ENCODE data around the gene LCE7A. TPM values are rescaled to one million over a fixed set of nuclear protein-coding genes. Genes with fewer than 3 reads are reported as not detected.
A peak's percentile ranks its signal among the peaks of the same experiment; 100 is the strongest.

The LCE7A gene
- polyA plus RNA-seq, 1 donor (not counting 4 experiments of a cell fraction or from before 2014, with no cell fraction given) = not detected

DNA sequence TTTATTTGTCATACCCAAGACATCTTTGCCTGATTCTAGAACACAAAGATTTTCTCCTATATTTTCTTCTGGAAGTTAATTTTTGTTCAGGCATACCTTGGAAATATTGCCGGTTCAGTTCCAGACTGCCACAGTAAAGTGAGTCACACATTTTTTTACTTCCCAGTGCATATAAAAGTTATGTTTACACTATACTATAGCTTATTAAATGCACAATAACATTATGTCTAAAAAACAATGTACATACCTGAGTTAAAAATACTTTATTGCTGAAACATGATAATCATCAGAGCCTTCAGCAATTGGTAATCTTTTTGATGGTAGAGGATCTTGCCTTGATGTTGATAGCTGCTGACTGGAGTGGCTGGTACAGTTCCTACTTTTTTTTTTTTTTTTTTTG, 28.3 kb downstream of the LCE7A start:
- DNase-seq (ENCODE audit: low read depth, low spot score) (no peak), FAIRE-seq (peak; percentile 32)
- Histone ChIP-seq H2AFZ (ENCODE audit: control insufficient read depth, low read length) (no peak overlapping the region), H3K79me2 (ENCODE audit: control insufficient read depth, insufficient read depth, low read length) (no peaks in the 10 kb centered on the region), H3K27ac (ENCODE audit: control insufficient read depth, insufficient read depth, low read length) (no peak overlapping the region), H3K9me3 (ENCODE audit: control insufficient read depth, low read depth, low read length) (no peaks in the 10 kb centered on the region), H3K4me2 (ENCODE audit: control insufficient read depth, extremely low read depth, insufficient read depth, low read depth, low read length) (no peak overlapping the region), H3K27me3 (ENCODE audit: control insufficient read depth, extremely low read depth, insufficient read depth, low read length) (no peaks in the 10 kb centered on the region), H3K36me3 (ENCODE audit: control insufficient read depth in 2 of 2, extremely low read depth in 1 of 2, insufficient read depth in 2 of 2, low read length in 2 of 2) (no peaks in the 10 kb centered on the region), H3K4me3 (ENCODE audit: control insufficient read depth in 2 of 3, extremely low read depth in 1 of 3, insufficient read depth in 2 of 3, low read depth in 1 of 3, low read length in 3 of 3) (no peak overlapping the region), H3K9ac (ENCODE audit: control insufficient read depth, extremely low read depth, insufficient read depth, low read length) (no peak overlapping the region), H4K20me1 (ENCODE audit: control insufficient read depth, extremely low read depth, insufficient read depth, low read length) (no peaks in the 10 kb centered on the region), H3K9me1 (ENCODE audit: control insufficient read depth, extremely low read depth, insufficient read depth, low read length) (no peaks in the 10 kb centered on the region), H3K4me1 (ENCODE audit: control insufficient read depth, extremely low read depth, insufficient read depth, low read length) (peaks cover 43% of the 10 kb centered on the region)
- no peak for TF ChIP-seq EZH2 (IDR thresholded peaks at IDR 0.05; ENCODE audit: low read length)
- dilution Hi-C loops (cut with MboI; ENCODE audit: extremely low pct_ligation_motif_present, low sequenced_read_pairs) = no loop called here

DNA sequence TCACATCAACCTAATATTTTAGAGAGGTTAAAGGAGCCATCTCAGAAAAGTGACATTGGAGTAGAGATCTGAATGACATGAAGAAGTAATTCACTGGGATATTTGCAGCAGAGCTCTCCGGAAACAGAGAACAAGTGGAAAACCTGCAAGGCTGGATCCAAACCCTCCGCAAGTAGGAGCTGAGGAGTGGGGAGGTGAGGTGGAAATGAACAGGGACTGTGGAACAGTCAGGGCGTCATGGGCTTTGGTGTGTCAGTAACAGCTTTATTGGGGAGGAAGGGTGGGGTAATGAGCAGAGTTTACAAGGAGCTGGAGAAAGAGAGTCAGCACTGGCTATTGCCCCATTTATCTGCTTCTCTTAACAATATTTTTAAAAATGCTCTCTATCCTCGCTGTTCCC, 39.2 kb downstream of the LCE7A start:
- Histone ChIP-seq H3K4me2 (ENCODE audit: control insufficient read depth, extremely low read depth, insufficient read depth, low read depth, low read length) (no peak overlapping the region), H3K27me3 (ENCODE audit: control insufficient read depth, extremely low read depth, insufficient read depth, low read length) (no peaks in the 10 kb centered on the region), H3K9me3 (ENCODE audit: control insufficient read depth, low read depth, low read length) (no peaks in the 10 kb centered on the region), H3K9ac (ENCODE audit: control insufficient read depth, extremely low read depth, insufficient read depth, low read length) (no peak overlapping the region), H4K20me1 (ENCODE audit: control insufficient read depth, extremely low read depth, insufficient read depth, low read length) (no peaks in the 10 kb centered on the region), H2AFZ (ENCODE audit: control insufficient read depth, low read length) (no peak overlapping the region), H3K27ac (ENCODE audit: control insufficient read depth, insufficient read depth, low read length) (no peak overlapping the region), H3K36me3 (ENCODE audit: control insufficient read depth in 2 of 2, extremely low read depth in 1 of 2, insufficient read depth in 2 of 2, low read length in 2 of 2) (no peaks in the 10 kb centered on the region), H3K9me1 (ENCODE audit: control insufficient read depth, extremely low read depth, insufficient read depth, low read length) (no peaks in the 10 kb centered on the region), H3K4me1 (ENCODE audit: control insufficient read depth, extremely low read depth, insufficient read depth, low read length) (peaks cover 7% of the 10 kb centered on the region), H3K79me2 (ENCODE audit: control insufficient read depth, insufficient read depth, low read length) (no peaks in the 10 kb centered on the region), H3K4me3 (ENCODE audit: control insufficient read depth in 2 of 3, extremely low read depth in 1 of 3, insufficient read depth in 2 of 3, low read depth in 1 of 3, low read length in 3 of 3) (no peak overlapping the region)
- FAIRE-seq (no peak), DNase-seq (ENCODE audit: low read depth, low spot score) (no peak)
- dilution Hi-C loops (cut with MboI; ENCODE audit: extremely low pct_ligation_motif_present, low sequenced_read_pairs) = no loop called here
- TF ChIP-seq, protein P1, sequence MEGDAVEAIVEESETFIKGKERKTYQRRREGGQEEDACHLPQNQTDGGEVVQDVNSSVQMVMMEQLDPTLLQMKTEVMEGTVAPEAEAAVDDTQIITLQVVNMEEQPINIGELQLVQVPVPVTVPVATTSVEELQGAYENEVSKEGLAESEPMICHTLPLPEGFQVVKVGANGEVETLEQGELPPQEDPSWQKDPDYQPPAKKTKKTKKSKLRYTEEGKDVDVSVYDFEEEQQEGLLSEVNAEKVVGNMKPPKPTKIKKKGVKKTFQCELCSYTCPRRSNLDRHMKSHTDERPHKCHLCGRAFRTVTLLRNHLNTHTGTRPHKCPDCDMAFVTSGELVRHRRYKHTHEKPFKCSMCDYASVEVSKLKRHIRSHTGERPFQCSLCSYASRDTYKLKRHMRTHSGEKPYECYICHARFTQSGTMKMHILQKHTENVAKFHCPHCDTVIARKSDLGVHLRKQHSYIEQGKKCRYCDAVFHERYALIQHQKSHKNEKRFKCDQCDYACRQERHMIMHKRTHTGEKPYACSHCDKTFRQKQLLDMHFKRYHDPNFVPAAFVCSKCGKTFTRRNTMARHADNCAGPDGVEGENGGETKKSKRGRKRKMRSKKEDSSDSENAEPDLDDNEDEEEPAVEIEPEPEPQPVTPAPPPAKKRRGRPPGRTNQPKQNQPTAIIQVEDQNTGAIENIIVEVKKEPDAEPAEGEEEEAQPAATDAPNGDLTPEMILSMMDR (optimal IDR thresholded peaks at IDR 0.05 in 1 of 3, IDR thresholded peaks at IDR 0.05 in 1 of 3, conservative IDR thresholded peaks at IDR 0.05 in 1 of 3; ENCODE audit: extremely low read depth in 1 of 3, insufficient read depth in 2 of 3, low read length in 3 of 3) = no peak
- TF ChIP-seq EZH2 (IDR thresholded peaks at IDR 0.05; ENCODE audit: low read length) = no peak

DNA sequence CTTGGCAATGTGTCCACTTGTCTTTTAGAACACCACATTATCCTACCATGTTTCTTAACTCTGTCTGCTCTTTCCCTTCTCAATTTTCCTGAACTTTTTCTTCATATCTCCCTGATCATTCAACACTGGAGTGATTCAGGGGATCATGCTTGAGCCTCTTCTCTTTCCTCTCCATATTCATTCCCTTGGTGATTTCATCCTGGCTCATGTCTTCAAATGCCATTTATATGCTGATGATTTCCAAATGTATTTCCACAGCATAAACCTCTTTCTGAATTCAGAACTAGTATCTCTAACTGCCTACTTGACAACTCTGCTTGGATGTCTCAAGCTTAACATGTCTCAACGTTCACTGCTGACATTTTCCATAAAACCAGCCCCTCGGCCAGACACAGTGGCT, 40.1 kb downstream of the LCE7A start:
- H3K27me3 ChIP-seq (ENCODE audit: control insufficient read depth, extremely low read depth, insufficient read depth, low read length) = no peaks in the 10 kb centered on the region
- no peaks in the 10 kb centered on the region for H3K9me1 ChIP-seq (ENCODE audit: control insufficient read depth, extremely low read depth, insufficient read depth, low read length)
- no peak for TF ChIP-seq EZH2 (IDR thresholded peaks at IDR 0.05; ENCODE audit: low read length)
- TF ChIP-seq, protein P1 (optimal IDR thresholded peaks at IDR 0.05 in 1 of 3, IDR thresholded peaks at IDR 0.05 in 1 of 3, conservative IDR thresholded peaks at IDR 0.05 in 1 of 3; ENCODE audit: extremely low read depth in 1 of 3, insufficient read depth in 2 of 3, low read length in 3 of 3) = no peak
- H3K9me3 ChIP-seq (ENCODE audit: control insufficient read depth, low read depth, low read length) = no peaks in the 10 kb centered on the region
- dilution Hi-C loops (cut with MboI; ENCODE audit: extremely low pct_ligation_motif_present, low sequenced_read_pairs) = no loop called here
- FAIRE-seq (no peak), DNase-seq (ENCODE audit: low read depth, low spot score) (no peak)
- no peak overlapping the region for H3K27ac ChIP-seq (ENCODE audit: control insufficient read depth, insufficient read depth, low read length)
- no peaks in the 10 kb centered on the region for H3K36me3 ChIP-seq (ENCODE audit: control insufficient read depth in 2 of 2, extremely low read depth in 1 of 2, insufficient read depth in 2 of 2, low read length in 2 of 2)
- H3K4me2 ChIP-seq (ENCODE audit: control insufficient read depth, extremely low read depth, insufficient read depth, low read depth, low read length) = no peak overlapping the region
- H3K9ac ChIP-seq (ENCODE audit: control insufficient read depth, extremely low read depth, insufficient read depth, low read length) = no peak overlapping the region
- peaks cover 13% of the 10 kb centered on the region for H3K4me1 ChIP-seq (ENCODE audit: control insufficient read depth, extremely low read depth, insufficient read depth, low read length)
- H2AFZ ChIP-seq (ENCODE audit: control insufficient read depth, low read length) = no peak overlapping the region
- H3K79me2 ChIP-seq (ENCODE audit: control insufficient read depth, insufficient read depth, low read length) = no peaks in the 10 kb centered on the region
- H4K20me1 ChIP-seq (ENCODE audit: control insufficient read depth, extremely low read depth, insufficient read depth, low read length) = no peaks in the 10 kb centered on the region
- H3K4me3 ChIP-seq (ENCODE audit: control insufficient read depth in 2 of 3, extremely low read depth in 1 of 3, insufficient read depth in 2 of 3, low read depth in 1 of 3, low read length in 3 of 3) = no peak overlapping the region
